ACHN (cell line): ENCODE results near the gene NRGN.

Source experiments
- DNase-seq: peaks from one replicate; pipeline ENCODE4 v3.0.0-alpha.2; 2015
- in situ Hi-C: cut with HindIII; loops from 2 replicates; pipeline ENCODE4 v1.10.0; 2017; ENCODE audit warnings: low sequenced_read_pairs, low pct_ligation_motif_present, low pct_unique_long_range_greater_than_20kb

The NRGN gene

DNA sequence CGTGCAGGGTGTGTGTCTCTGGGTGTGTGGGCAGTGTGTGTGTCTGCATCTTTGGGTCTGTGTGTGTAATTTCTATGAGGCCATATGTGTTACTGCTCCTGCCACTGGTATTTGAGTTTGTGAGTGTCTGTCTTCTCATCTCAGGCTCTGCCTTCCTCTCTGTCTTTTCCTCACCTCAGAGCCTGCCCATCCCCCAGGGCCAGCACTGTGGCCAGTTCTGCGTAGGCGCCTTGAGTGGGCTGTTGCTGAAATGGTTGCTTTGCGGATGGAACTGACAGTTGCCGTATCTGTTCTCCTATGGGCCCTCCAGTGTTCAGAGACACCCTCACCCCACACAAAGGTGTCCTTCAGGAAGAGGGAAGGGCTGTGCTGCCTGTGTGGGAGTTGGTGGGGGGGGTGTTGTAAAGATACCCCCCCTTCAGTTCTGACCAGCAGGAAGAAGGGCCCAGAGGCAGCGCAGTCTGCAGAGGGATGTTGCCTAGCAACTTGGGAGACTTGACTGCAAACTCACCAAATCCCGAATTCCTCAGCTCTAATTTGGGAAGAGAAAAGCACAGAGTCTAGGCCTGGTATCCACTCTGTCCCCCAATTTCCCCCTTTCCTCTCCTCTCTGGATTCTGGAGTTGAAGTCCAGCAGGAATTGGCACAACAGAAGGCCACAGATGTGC, 2.0 kb upstream of the NRGN start:
- in situ Hi-C loops, result no loop called here
- DNase-seq, result no peak

DNA sequence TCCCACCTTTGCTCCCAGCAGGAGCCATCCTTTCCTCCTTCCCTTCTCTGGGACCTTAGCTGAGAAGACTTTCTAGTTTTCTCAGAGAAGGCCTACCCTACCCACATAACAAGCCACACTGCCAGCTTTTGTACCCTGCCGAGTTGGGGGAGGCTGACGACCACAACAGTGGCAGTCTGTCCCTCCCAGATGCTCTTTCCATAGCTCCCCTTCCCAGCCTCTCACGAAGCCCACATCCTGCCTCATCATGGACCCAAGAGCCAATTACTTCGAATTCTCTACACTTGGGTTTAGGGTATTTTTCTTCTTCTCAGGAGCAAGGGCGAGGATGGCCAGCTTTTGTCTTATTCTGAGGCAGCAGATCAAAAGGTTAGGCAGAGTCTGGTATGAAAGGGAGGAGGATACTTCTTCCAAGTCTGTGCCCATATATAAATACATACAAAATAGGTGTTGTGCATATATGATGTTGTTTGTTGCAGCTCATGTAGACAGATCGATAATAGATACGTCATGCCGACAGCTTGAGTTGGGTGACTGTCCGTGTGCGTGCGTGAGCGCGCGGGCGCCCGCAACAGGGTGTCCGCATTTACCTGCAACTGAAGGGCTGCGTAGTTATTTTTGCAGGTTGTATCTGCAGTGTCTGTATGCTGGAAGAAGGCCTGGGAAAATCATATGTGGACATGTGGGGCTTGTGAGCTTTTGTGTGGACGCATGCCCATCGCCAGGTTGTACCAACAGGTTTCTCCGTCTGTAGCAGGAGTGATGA, 846 bp upstream of the NRGN start:
- no peak for DNase-seq
- in situ Hi-C loops, result no loop called here

DNA sequence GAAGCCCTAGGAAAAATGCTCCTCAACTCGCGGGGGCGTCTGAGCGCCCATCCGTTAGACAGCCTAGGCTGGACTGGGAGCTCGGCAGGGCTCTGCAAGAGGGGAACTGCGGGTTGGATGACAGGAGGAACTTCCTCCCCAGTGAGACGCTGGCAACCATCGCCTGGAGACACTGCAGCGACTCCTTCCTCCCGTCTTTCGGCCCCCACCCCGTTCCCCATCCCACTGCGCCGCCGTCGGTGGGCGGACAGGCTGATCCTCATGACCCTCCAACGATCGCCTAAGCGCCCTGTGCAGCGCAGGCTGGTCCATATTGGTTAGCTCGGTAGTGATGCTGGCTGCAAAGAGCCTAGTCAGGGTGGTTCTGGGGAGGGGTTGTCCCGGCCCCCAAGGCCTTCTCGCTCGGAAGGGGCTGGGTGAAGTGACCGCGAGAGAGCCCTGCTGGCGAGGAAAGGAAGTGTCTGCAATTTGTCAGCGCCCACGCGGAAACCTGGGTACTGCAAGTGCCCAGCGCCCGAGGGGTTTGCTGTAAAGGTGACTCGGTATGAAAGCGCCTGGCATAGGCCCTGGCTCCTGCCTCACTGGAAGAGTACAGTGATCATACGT, 638 bp downstream of the NRGN start:
- DNase-seq, result peak; percentile 25
- in situ Hi-C loops, result no loop called here

GRCh38 chr11:124742555-124742954, 2.8 kb downstream of the NRGN start:
- in situ Hi-C loops, result no loop called here
- DNase-seq, result no peak

DNA sequence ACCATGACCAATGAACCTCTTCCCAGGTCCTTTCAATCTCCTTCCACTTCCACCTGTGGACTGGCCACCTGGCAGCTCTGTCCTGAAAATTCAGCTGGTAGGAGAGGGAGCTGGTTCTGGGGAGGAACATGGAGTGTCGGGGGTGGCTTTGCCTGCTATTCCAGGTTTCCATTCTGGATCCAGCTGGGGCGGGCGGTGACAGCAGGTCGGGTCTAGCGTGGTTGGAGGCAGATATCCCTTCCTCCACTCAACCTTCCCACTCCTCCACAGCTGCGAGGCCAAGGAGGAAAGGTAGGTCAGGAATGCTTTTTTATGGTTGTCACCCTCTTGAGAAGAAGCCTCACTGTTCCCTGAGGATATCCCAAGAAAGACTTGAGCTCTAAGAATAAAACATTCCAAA, 3.3 kb downstream of the NRGN start:
- in situ Hi-C loops, result no loop called here
- DNase-seq, result no peak

GRCh38 chr11:124745270-124745834, 5.6 kb downstream of the NRGN start:
- in situ Hi-C loops, result no loop called here
- DNase-seq, result no peak

DNA sequence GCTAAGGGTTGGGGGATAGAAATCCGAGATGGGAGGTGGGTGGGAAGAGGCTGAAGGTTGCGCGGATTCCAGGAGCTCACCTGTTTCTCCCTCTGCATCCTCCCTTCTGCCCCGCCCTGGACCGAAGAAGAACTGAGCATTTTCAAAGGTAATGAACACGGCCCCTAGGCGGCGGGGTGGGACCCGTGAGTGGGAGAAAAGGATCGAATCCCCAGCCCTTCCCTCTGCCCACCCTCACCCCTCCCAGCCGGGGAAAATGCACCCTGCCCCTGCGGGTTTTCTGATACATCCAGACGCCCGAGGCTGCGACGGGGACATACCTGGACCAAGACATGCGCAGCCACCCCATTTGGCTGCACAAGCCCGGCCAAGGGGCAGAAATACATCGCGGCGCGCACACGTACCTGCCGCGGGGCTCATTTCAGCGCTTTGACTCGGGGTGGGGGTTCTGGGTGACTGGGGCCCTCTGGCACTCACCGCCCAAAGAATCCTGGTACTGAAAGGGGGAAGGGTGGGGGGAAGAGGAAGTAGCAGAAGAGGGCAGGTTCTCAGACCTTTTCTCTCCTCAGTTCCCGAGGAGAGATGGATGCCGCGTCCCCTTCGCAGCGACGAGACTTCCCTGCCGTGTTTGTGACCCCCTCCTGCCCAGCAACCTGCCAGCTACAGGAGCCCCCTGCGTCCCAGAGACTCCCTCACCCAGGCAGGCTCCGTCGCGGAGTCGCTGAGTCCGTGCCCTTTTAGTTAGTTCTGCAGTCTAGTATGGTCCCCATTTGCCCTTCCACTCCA, 6.3 kb downstream of the NRGN start:
- DNase-seq, result peak; percentile 38
- in situ Hi-C loops, result no loop called here

DNA sequence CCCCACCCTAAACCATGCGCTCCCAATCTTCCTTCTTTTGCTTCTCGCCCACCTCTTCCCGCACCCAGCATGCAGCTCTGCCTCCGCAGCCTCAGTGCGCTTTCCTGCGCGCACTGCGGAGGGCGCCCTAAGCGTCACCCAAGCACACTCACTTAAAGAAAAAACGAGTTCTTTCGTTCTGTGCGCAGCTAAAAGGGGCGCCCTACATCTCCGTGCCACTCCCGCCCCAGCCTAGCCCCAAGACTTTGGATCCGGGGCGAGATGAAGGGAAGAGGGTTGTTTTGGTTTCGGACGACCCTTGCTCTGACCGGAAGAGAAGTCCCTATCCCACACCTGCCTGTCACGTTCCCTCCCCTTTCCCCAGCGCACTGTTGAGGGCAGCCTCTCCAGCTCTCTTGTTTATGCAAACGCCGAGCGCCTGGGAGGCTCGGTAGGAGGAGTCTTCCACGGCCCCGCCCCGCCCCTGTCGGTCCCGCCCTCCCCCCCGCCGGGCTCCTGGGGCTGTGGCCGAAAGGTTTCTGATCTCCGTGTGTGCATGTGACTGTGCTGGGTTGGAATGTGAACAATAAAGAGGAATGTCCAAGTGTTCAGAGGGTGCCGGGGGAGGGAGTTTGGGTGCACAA, 7.0 kb downstream of the NRGN start:
- peak; percentile 87 for DNase-seq
- in situ Hi-C loops, result no loop called here

DNA sequence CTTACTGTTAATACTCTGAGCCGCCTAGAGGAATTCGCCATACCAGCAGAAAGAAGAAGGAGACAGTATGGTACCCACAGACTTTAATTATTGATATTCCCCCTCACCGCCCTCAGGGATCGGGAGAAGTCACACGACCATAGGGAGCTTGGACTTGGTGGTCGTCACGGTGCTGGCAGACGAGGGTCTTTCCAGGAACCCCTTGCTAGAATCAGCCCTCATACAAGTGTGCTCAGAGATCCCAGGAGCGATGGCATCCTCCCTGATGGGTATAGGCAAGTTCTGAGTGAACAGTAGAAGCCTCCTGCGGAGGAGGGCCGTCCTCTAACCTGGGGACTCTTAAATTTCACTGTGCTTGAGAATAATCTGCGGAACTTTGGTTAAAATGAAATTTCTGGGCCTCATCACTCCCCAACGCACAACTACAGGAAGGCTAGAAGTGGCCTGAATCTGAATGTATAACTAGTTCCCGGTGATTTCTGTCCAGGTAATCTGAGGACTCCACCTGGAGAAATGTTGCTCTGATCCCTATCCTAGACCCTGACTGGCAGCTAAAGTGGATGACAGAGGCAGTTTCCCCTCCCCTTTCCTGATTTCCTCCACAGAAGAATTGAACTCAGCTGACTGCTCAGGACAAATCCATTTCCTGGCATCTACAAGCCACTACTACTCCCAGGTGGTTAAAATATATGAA, 7.8 kb downstream of the NRGN start:
- in situ Hi-C loops, result no loop called here

DNA sequence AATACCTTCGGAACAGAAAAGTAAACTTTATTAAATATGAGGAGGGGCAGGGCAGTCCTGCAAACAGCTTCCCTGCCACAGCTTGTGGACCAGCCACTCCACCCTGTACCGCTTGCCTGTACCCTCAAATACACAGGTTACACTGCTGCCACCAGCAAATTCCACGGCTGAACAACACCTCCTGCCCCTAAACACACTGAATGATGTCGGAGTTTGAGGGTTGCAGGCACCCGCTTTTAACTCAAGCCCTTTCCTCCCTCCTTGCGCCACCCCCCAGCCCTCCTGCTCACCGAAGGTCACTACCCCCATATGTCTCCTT, 8.3 kb downstream of the NRGN start:
- no peak for DNase-seq
- in situ Hi-C loops, result no loop called here

More for the DNA sequence above, 7.8 kb downstream of the NRGN start:
- DNase-seq, result no peak

GRCh38 chr11:124748481-124749343, 9.0 kb downstream of the NRGN start:
- peak; percentile 21 for DNase-seq
- in situ Hi-C loops, result no loop called here

- DNase-seq, result no peak
- in situ Hi-C loops, result no loop called here
These were observed 10.2 kb downstream of the NRGN start for GRCh38 chr11:124749912-124750311.

- DNase-seq, result no peak
- in situ Hi-C loops, result no loop called here
These were observed 11.6 kb downstream of the NRGN start for GRCh38 chr11:124751391-124751740.

- in situ Hi-C loops, result no loop called here
- DNase-seq, result no peak
These were observed 12.2 kb downstream of the NRGN start, which contains the start of gene VSIG2 for GRCh38 chr11:124751741-124752470. Gene VSIG2, minus strand, starts transcription at chr11:124752255. Its CDS starts 118 bp downstream, at chr11:124752137.

GRCh38 chr11:124752471-124753102, 12.8 kb downstream of the NRGN start:
- in situ Hi-C loops, result no loop called here
- DNase-seq, result no peak

DNA sequence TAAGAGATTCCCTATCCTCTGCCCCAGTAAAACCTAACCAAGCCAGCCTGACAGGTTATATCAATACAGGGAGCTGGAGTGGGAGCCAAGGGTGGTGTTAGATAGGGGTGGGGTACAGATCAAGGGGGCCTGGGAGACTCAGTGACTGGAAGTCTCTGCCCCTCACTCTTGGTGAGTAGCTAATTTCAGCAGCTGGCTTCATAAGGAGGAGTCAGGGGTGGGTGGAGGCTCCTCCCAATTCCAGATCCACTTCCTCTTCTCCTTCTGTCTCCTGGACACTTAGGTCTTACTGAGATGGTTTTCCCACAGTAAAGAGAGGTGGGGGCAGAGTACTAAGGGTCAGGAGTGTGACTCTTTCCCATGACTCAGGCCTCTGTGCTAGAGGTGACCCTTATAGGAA, 13.5 kb downstream of the NRGN start:
- no peak for DNase-seq
- in situ Hi-C loops, result no loop called here
